ENCODE data around the gene KLHL5.

KLHL5 gene

GRCh38 chr4:39023059-39023458 lies 39.0 kb upstream of the KLHL5 start:
- H3K4me1 ChIP-seq (ENCODE audit: insufficient read depth, poor library complexity, severe bottlenecking): peaks cover 33% of the 10 kb centered on the region
- ATAC-seq (ENCODE audit: low read depth) (no peak), DNase-seq (ENCODE audit: low spot score) (no peak)
- no peak overlapping the region for H3K27ac ChIP-seq (ENCODE audit: poor library complexity, severe bottlenecking)
- peaks cover 38% of the 10 kb centered on the region for H3K36me3 ChIP-seq (ENCODE audit: low read depth)
- no peaks in the 10 kb centered on the region for H3K27me3 ChIP-seq (ENCODE audit: insufficient read depth, poor library complexity, severe bottlenecking)
- no peak overlapping the region for H3K4me3 ChIP-seq (ENCODE audit: severe bottlenecking)
- TF ChIP-seq, protein P1, sequence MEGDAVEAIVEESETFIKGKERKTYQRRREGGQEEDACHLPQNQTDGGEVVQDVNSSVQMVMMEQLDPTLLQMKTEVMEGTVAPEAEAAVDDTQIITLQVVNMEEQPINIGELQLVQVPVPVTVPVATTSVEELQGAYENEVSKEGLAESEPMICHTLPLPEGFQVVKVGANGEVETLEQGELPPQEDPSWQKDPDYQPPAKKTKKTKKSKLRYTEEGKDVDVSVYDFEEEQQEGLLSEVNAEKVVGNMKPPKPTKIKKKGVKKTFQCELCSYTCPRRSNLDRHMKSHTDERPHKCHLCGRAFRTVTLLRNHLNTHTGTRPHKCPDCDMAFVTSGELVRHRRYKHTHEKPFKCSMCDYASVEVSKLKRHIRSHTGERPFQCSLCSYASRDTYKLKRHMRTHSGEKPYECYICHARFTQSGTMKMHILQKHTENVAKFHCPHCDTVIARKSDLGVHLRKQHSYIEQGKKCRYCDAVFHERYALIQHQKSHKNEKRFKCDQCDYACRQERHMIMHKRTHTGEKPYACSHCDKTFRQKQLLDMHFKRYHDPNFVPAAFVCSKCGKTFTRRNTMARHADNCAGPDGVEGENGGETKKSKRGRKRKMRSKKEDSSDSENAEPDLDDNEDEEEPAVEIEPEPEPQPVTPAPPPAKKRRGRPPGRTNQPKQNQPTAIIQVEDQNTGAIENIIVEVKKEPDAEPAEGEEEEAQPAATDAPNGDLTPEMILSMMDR (IDR thresholded peaks at IDR 0.05; ENCODE audit: poor library complexity, severe bottlenecking): no peak
- no peaks in the 10 kb centered on the region for H3K9me3 ChIP-seq (ENCODE audit: severe bottlenecking)

- peaks cover 42% of the 10 kb centered on the region for H3K36me3 ChIP-seq (ENCODE audit: low read depth)
- H3K4me1 ChIP-seq (ENCODE audit: insufficient read depth, poor library complexity, severe bottlenecking): peaks cover 45% of the 10 kb centered on the region
- H3K9me3 ChIP-seq (ENCODE audit: severe bottlenecking): no peaks in the 10 kb centered on the region
- no peak overlapping the region for H3K27ac ChIP-seq (ENCODE audit: poor library complexity, severe bottlenecking)
- TF ChIP-seq, protein P1 (IDR thresholded peaks at IDR 0.05; ENCODE audit: poor library complexity, severe bottlenecking): no peak
- no peak overlapping the region for H3K4me3 ChIP-seq (ENCODE audit: severe bottlenecking)
- no peaks in the 10 kb centered on the region for H3K27me3 ChIP-seq (ENCODE audit: insufficient read depth, poor library complexity, severe bottlenecking)
- ATAC-seq (ENCODE audit: low read depth) (no peak), DNase-seq (ENCODE audit: low spot score) (no peak)
Measured at GRCh38 chr4:39024311-39024865, 37.6 kb upstream of the KLHL5 start.

- Histone ChIP-seq H3K9me3 (ENCODE audit: severe bottlenecking) (no peaks in the 10 kb centered on the region), H3K27ac (ENCODE audit: poor library complexity, severe bottlenecking) (peak overlapping the region; percentile 95), H3K27me3 (ENCODE audit: insufficient read depth, poor library complexity, severe bottlenecking) (no peaks in the 10 kb centered on the region), H3K4me3 (ENCODE audit: severe bottlenecking) (no peak overlapping the region), H3K36me3 (ENCODE audit: low read depth) (peaks cover 42% of the 10 kb centered on the region), H3K4me1 (ENCODE audit: insufficient read depth, poor library complexity, severe bottlenecking) (peaks cover 47% of the 10 kb centered on the region)
- DNase-seq (ENCODE audit: low spot score) (no peak), ATAC-seq (ENCODE audit: low read depth) (no peak)
- TF ChIP-seq, protein P1 (IDR thresholded peaks at IDR 0.05; ENCODE audit: poor library complexity, severe bottlenecking): no peak
Measured at GRCh38 chr4:39025552-39026085, 36.4 kb upstream of the KLHL5 start.

GRCh38 chr4:39026096-39026495 lies 35.9 kb upstream of the KLHL5 start:
- ATAC-seq (ENCODE audit: low read depth) (no peak), DNase-seq (ENCODE audit: low spot score) (no peak)
- TF ChIP-seq, protein P1 (IDR thresholded peaks at IDR 0.05; ENCODE audit: poor library complexity, severe bottlenecking): no peak
- no peak overlapping the region for H3K4me3 ChIP-seq (ENCODE audit: severe bottlenecking)
- peaks cover 47% of the 10 kb centered on the region for H3K4me1 ChIP-seq (ENCODE audit: insufficient read depth, poor library complexity, severe bottlenecking)
- peak overlapping the region; percentile 95 for H3K27ac ChIP-seq (ENCODE audit: poor library complexity, severe bottlenecking)
- H3K9me3 ChIP-seq (ENCODE audit: severe bottlenecking): no peaks in the 10 kb centered on the region
- peaks cover 42% of the 10 kb centered on the region for H3K36me3 ChIP-seq (ENCODE audit: low read depth)
- no peaks in the 10 kb centered on the region for H3K27me3 ChIP-seq (ENCODE audit: insufficient read depth, poor library complexity, severe bottlenecking)

Measured in RWPE2 (cell line).